Activated naive CD8-positive, alpha-beta T cell treated with anti-CD3 and anti-CD28 coated beads for 36 hours (primary cell): Measurements from ENCODE around the gene TSKU. TPM values are rescaled to one million over a fixed set of nuclear protein-coding genes. Genes with fewer than 3 reads are reported as not detected.
"Not testable (repeated sequence)": the region's sequence is repeated elsewhere in the genome, so short reads cannot be mapped to it uniquely, and the experiment has no call there.

Experiments used
- DNase-seq: peaks from one replicate; pipeline ENCODE4 v3.0.0; 2021
- H3K27ac Mint-ChIP-seq: one replicate; pipeline ENCODE4 v1.8.0; 2022; ENCODE audit warnings: mild to moderate bottlenecking, moderate library complexity, mixed read lengths
- H3K27me3 Mint-ChIP-seq: one replicate; pipeline ENCODE4 v1.8.0; 2022; ENCODE audit warnings: mild to moderate bottlenecking, mixed read lengths
- H3K36me3 Mint-ChIP-seq: one replicate; pipeline ENCODE4 v1.8.0; 2021; ENCODE audit warnings: mild to moderate bottlenecking, mixed read lengths
- H3K4me1 Mint-ChIP-seq: one replicate; pipeline ENCODE4 v1.8.0; 2021; ENCODE audit warnings: mixed read lengths
- H3K4me3 Mint-ChIP-seq: one replicate; pipeline ENCODE4 v1.8.0; 2022; ENCODE audit warnings: mild to moderate bottlenecking, moderate library complexity, mixed read lengths
- H3K9me3 Mint-ChIP-seq: one replicate; pipeline ENCODE4 v1.8.0; 2022; ENCODE audit warnings: mixed read lengths
- total RNA-seq, 2 experiments: library from RNA; stranded (reverse); gene quantifications; one replicate each; pipeline ENCODE4 v1.2.3, GENCODE V29; 2021

TSKU gene
- total RNA-seq, 2 experiments from 2014 or later, result 2.7 to 3.7 TPM

- Mint-ChIP-seq H3K36me3 (no peaks in the 10 kb centered on the region), H3K4me3 (no peak overlapping the region), H3K27ac (no peak overlapping the region), H3K27me3 (peaks cover 18% of the 10 kb centered on the region), H3K9me3 (no peaks in the 10 kb centered on the region), H3K4me1 (peaks cover 29% of the 10 kb centered on the region)
- no peak for DNase-seq
Measured at GRCh38 chr11:76806608-76807205, 23.6 kb downstream of the TSKU start.

DNA sequence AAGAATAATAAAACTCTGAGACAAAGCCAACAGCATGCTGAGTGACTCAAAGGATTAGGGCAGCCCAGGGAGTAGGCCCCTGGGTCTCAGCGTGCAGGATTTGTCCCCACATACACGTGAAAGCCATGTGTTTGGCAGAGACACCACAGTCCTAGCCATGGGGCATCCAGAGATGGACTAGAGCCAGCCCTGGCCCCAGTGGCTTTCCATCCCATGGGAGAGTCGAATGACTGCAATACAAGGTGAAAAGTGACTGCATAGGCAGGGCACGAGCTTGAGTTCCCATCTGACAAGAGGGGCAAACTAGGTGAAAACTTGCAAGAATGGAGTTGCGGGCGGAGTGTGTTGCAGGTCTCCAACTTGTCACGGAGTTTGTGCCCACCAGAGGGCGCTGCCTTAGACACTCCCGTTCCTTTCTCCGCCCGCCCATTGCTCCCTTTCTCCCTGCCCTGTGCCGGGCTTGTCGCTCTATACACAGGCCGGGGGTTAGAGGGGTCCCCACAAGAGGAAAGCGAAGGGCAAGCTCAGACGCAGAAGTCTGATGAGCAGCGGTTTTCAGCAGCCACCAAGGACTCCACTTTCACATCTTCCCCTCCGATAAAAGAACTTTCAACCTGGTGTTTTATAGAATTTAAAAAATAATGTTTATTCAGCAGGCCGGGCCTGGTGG lies 24.2 kb downstream of the TSKU start:
- Mint-ChIP-seq H3K36me3 (no peaks in the 10 kb centered on the region), H3K27ac (no peak overlapping the region), H3K9me3 (no peaks in the 10 kb centered on the region), H3K4me1 (peaks cover 29% of the 10 kb centered on the region), H3K4me3 (no peak overlapping the region), H3K27me3 (peaks cover 18% of the 10 kb centered on the region)
- DNase-seq, result peak; percentile 71

- Mint-ChIP-seq H3K27ac (no peak overlapping the region), H3K9me3 (no peaks in the 10 kb centered on the region), H3K4me1 (peaks cover 29% of the 10 kb centered on the region), H3K27me3 (peaks cover 18% of the 10 kb centered on the region), H3K36me3 (no peaks in the 10 kb centered on the region), H3K4me3 (no peak overlapping the region)
- no peak for DNase-seq
Measured at GRCh38 chr11:76808171-76808570, 25.0 kb downstream of the TSKU start.

- Mint-ChIP-seq H3K27me3 (peaks cover 18% of the 10 kb centered on the region), H3K4me1 (peaks cover 23% of the 10 kb centered on the region), H3K36me3 (no peaks in the 10 kb centered on the region), H3K9me3 (no peaks in the 10 kb centered on the region), H3K4me3 (no peak overlapping the region), H3K27ac (no peak overlapping the region)
- DNase-seq, result no peak
Measured at GRCh38 chr11:76808996-76809395, 25.8 kb downstream of the TSKU start.

DNA sequence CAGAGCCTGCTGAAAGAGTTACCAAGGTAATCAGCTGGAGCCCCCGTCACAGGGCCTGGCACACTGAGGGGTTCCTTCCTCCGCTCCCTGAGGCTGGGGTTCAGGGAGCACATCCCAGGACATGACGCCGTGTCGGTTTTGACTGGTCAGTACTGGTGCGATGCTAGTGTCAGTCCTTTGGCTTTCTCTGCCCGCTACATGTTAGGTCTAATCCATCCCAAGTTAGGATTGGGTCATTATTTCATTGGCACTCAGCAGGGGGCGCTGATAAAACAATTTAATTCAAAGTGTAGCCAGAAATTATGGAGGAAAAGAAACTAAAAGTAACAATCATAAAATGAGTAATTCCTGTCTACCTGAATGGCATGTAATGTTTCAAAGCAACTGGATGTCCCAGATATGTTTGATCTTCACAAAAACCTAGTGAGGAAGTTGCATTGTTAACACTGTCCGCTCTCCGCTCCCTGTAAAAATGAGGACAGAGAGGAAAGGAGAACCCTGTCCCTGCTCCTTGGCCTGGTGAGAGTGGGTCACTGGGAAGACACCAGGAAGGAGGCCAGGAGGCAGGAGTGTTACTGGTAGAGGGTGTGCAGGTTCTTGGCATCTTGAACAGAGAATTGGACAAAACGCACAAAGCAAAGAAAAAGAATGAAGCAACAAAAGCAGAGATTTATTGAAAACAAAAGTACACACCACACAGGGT lies 27.1 kb downstream of the TSKU start:
- peaks cover 17% of the 10 kb centered on the region for H3K27me3 Mint-ChIP-seq
- peaks cover 2% of the 10 kb centered on the region for H3K9me3 Mint-ChIP-seq
- H3K4me1 Mint-ChIP-seq, result peaks cover 13% of the 10 kb centered on the region
- DNase-seq, result peak; percentile 55
- H3K36me3 Mint-ChIP-seq, result peaks cover under 1% of the 10 kb centered on the region
- H3K27ac Mint-ChIP-seq, result peak overlapping the region; percentile 79
- no peak overlapping the region for H3K4me3 Mint-ChIP-seq

- peaks cover 9% of the 10 kb centered on the region for H3K4me1 Mint-ChIP-seq
- H3K36me3 Mint-ChIP-seq, result peaks cover 2% of the 10 kb centered on the region
- H3K4me3 Mint-ChIP-seq, result no peak overlapping the region
- H3K9me3 Mint-ChIP-seq, result peaks cover 10% of the 10 kb centered on the region
- H3K27ac Mint-ChIP-seq, result no peak overlapping the region
- DNase-seq, result no peak
- H3K27me3 Mint-ChIP-seq, result peaks cover 10% of the 10 kb centered on the region
Measured at GRCh38 chr11:76811259-76811658, 28.1 kb downstream of the TSKU start.

DNA sequence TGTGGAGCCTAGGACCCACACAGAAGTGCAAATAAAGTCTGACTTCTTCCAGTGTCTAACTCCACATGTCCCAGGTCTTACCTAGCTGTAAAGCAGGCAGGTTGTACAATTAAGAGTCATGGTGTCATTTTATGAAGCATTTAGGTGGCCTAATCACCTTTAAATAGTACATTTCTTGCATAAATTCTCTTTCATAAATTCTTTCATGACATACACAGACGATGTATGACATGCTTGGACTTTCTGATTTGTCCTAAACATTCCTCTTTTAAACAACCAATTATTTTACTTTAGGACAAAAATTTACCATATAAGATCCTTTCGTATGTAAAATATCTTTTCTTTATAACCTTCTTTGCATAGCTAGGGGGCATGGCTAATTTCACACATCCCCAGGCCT lies 31.3 kb downstream of the TSKU start:
- no peak overlapping the region for H3K27ac Mint-ChIP-seq
- peaks cover 18% of the 10 kb centered on the region for H3K9me3 Mint-ChIP-seq
- no peak overlapping the region for H3K4me3 Mint-ChIP-seq
- DNase-seq, result no peak
- H3K4me1 Mint-ChIP-seq, result peaks cover 4% of the 10 kb centered on the region
- H3K27me3 Mint-ChIP-seq, result peaks cover under 1% of the 10 kb centered on the region
- peaks cover 2% of the 10 kb centered on the region for H3K36me3 Mint-ChIP-seq

GRCh38 chr11:76815678-76816077 lies 32.5 kb downstream of the TSKU start:
- peaks cover 18% of the 10 kb centered on the region for H3K9me3 Mint-ChIP-seq
- not testable (repeated sequence) for DNase-seq, H3K27ac Mint-ChIP-seq, H3K4me3 Mint-ChIP-seq, H3K4me1 Mint-ChIP-seq, H3K27me3 Mint-ChIP-seq, H3K36me3 Mint-ChIP-seq

DNA sequence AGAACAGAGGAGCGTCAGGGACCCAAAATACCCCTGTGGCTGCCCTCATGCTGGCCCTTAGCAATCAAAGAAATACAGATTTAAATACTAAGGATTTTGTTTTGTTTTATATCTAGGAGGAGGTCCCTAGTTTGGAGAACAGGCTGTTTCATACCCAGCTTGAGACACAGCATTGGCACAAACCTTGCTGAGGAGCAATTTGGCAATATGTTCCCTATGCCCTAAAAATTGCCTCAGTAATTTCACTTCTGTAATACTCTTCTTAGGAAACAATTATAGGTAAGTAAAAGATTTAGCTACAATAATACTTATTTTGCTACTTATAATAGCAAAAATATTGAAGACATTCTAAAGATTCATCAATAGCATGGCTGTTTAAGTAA lies 37.0 kb downstream of the TSKU start:
- Mint-ChIP-seq H3K4me1 (peaks cover 7% of the 10 kb centered on the region), H3K27me3 (peaks cover 11% of the 10 kb centered on the region), H3K36me3 (peaks cover 2% of the 10 kb centered on the region), H3K27ac (no peak overlapping the region), H3K9me3 (peaks cover 16% of the 10 kb centered on the region), H3K4me3 (no peak overlapping the region)
- no peak for DNase-seq

DNA sequence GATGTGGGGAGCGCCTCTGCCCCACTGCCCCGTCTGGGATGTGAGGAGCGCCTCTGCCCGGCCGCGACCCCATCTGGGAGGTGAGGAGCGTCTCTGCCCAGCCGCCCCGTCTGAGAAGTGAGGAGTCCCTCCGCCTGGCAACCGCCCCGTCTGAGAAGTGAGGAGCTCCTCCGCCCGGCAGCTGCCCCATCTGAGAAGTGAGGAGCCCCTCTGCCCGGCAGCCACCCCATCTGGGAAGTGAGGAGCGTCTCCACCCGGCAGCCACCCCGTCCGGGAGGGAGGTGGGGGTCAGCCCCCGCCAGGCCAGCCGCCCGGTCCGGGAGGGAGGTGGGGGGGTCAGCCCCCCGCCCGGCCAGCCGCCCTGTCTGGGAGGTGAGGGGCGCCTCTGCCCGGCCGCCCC lies 38.2 kb downstream of the TSKU start:
- peaks cover 12% of the 10 kb centered on the region for H3K4me1 Mint-ChIP-seq
- peaks cover 11% of the 10 kb centered on the region for H3K27me3 Mint-ChIP-seq
- not testable (repeated sequence) for H3K36me3 Mint-ChIP-seq, H3K9me3 Mint-ChIP-seq, H3K4me3 Mint-ChIP-seq, H3K27ac Mint-ChIP-seq, DNase-seq

DNA sequence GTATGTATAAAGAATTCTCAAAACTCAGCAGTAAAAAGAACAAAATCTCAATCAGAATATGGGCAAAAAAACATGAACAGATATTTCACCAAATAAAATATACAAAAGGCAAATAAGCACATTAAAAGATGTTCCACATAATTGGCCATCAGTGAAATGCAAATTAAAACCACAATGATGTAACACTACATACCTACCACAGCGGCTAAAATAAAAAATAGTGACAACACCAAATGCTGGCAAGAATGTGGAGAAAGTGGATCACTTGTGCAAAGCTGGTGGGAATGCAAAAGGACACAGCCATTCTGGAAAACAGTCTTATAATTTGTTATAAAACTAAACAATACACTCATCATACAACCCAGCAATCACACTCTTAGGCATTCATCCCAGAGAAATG lies 39.2 kb downstream of the TSKU start:
- no peak for DNase-seq
- peaks cover 3% of the 10 kb centered on the region for H3K9me3 Mint-ChIP-seq
- peaks cover 12% of the 10 kb centered on the region for H3K4me1 Mint-ChIP-seq
- H3K27ac Mint-ChIP-seq, result no peak overlapping the region
- H3K4me3 Mint-ChIP-seq, result no peak overlapping the region
- H3K27me3 Mint-ChIP-seq, result peaks cover 11% of the 10 kb centered on the region
- no peaks in the 10 kb centered on the region for H3K36me3 Mint-ChIP-seq

- no peak for DNase-seq
- peaks cover 2% of the 10 kb centered on the region for H3K9me3 Mint-ChIP-seq
- H3K4me1 Mint-ChIP-seq, result peaks cover 12% of the 10 kb centered on the region
- no peak overlapping the region for H3K27ac Mint-ChIP-seq
- no peak overlapping the region for H3K4me3 Mint-ChIP-seq
- H3K27me3 Mint-ChIP-seq, result peaks cover 11% of the 10 kb centered on the region
- H3K36me3 Mint-ChIP-seq, result no peaks in the 10 kb centered on the region
Measured at GRCh38 chr11:76823481-76824028, 40.4 kb downstream of the TSKU start.

- no peaks in the 10 kb centered on the region for H3K36me3 Mint-ChIP-seq
- H3K27me3 Mint-ChIP-seq, result peaks cover 11% of the 10 kb centered on the region
- no peak overlapping the region for H3K27ac Mint-ChIP-seq
- no peak overlapping the region for H3K4me3 Mint-ChIP-seq
- peaks cover 12% of the 10 kb centered on the region for H3K4me1 Mint-ChIP-seq
- peaks cover 2% of the 10 kb centered on the region for H3K9me3 Mint-ChIP-seq
- no peak for DNase-seq
Measured at GRCh38 chr11:76824083-76824939, 41.2 kb downstream of the TSKU start.

DNA sequence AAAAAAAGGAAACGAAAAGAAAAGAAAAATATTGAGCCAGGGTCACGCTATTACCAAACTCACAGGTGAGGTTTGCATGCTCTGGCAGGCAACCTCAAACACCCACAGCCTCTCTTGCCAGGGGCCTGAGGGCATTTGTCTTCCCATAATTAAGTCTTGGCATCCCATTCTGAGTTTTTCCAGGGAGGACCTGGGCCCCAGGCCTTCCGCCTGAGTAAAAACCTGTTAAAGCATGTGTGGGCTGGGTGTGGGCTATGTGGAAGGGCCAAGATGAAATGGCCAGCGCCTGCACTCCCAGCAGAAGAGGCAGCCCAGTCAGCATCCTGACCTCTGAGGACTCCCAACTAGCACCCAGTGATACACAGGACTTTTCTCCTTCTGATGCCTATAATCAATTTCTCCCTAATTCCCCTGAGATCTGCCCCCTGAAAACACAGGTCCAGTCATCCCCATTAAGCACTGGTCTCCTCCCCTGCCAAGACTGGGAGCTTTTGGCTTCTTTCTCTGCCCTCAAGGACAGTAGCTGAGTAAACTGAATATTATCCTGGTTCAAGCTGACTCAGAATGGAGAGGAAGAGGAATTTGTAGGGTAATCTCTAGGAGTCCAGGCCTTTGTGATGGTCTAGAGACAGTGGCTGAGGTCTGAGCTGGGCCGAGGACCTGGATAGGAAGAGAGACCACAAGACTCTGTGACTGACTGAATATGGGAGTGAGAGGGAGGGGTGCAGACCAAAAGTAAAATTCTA lies 42.0 kb downstream of the TSKU start:
- Mint-ChIP-seq H3K9me3 (peaks cover 2% of the 10 kb centered on the region), H3K4me1 (peaks cover 12% of the 10 kb centered on the region), H3K36me3 (no peaks in the 10 kb centered on the region), H3K27me3 (peaks cover 7% of the 10 kb centered on the region), H3K27ac (no peak overlapping the region), H3K4me3 (no peak overlapping the region)
- no peak for DNase-seq
